Vagina (tissue), 2 donors: ENCODE measurements around the gene PLEKHJ1.

Source experiments
- POLR2A ChIP-seq, 2 donors: fragments of 450-650 bp; IDR thresholded peaks; one replicate each; pipeline ENCODE4 v1.6.1; 2017; ENCODE audit warnings: antibody characterized with exemption in 2 of 2, mild to moderate bottlenecking in 2 of 2, moderate library complexity in 2 of 2
- POLR2AphosphoS5 ChIP-seq, 2 donors: sonication (generic); formaldehyde crosslinking; IDR thresholded peaks; one replicate each; pipeline ENCODE4 v1.9.0; 2017; ENCODE audit warnings: antibody characterized with exemption in 2 of 2, mild to moderate bottlenecking in 2 of 2, low read depth in 1 of 2; ENCODE audit not compliant: insufficient read depth in 1 of 2
- TF ChIP-seq, protein P1 (sequence below), 3 experiments: fragments of 450-650 bp in 2 of 3; fragments of 200-600 bp in 1 of 3; sonication (generic) in 1 of 3; IDR thresholded peaks; one replicate each; pipeline ENCODE4 v1.5.1; 2017 to 2019; ENCODE audit warnings: antibody characterized with exemption in 3 of 3, mild to moderate bottlenecking in 2 of 3, moderate library complexity in 2 of 3

- TF ChIP-seq, protein P1, sequence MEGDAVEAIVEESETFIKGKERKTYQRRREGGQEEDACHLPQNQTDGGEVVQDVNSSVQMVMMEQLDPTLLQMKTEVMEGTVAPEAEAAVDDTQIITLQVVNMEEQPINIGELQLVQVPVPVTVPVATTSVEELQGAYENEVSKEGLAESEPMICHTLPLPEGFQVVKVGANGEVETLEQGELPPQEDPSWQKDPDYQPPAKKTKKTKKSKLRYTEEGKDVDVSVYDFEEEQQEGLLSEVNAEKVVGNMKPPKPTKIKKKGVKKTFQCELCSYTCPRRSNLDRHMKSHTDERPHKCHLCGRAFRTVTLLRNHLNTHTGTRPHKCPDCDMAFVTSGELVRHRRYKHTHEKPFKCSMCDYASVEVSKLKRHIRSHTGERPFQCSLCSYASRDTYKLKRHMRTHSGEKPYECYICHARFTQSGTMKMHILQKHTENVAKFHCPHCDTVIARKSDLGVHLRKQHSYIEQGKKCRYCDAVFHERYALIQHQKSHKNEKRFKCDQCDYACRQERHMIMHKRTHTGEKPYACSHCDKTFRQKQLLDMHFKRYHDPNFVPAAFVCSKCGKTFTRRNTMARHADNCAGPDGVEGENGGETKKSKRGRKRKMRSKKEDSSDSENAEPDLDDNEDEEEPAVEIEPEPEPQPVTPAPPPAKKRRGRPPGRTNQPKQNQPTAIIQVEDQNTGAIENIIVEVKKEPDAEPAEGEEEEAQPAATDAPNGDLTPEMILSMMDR (IDR thresholded peaks at IDR 0.05) = no peak
- TF ChIP-seq POLR2A (IDR thresholded peaks at IDR 0.05) = no peak
- no peak for TF ChIP-seq POLR2AphosphoS5 (IDR thresholded peaks at IDR 0.05; ENCODE audit: insufficient read depth in 1 of 2, low read depth in 1 of 2)
These were observed 41.5 kb downstream of the PLEKHJ1 start for GRCh38 chr19:2194513-2195078.
